ENCODE results near the gene ZNF615.
"Not testable (repeated sequence)": the region's sequence is repeated elsewhere in the genome, so short reads cannot be mapped to it uniquely, and the experiment has no call there.

ZNF615 gene

GRCh38 chr19:52007806-52008557 is at the start of gene ZNF615:
ZNF615 (minus strand) TSS chr19:52008211; CDS start chr19:52003711, 4,500 bp downstream.
- intact Hi-C loops (cut with DNase I), result loop anchor here (2.0 kb wide), 1 partner anchor 21 kb away; the partner anchor contains the start of gene ZNF614

GRCh38 chr19:52056480-52056879 is 48.5 kb upstream of the ZNF615 start:
- DNase-seq; intact Hi-C loops (cut with DNase I): not testable (repeated sequence)

More at GRCh38 chr19:52007806-52008557, at the start of gene ZNF615:
- DNase-seq, result peak; percentile 92 to 98 (median 95)

GRCh38 chr19:52051736-52052135 is 43.7 kb upstream of the ZNF615 start:
- intact Hi-C loops (cut with DNase I); DNase-seq: not testable (repeated sequence)

- peak; percentile 85 to 97 (median 93) for DNase-seq
- intact Hi-C loops (cut with DNase I), result loop anchor here (10.0 kb wide), 1 partner anchor 64 kb away; the partner anchor contains the start of gene ZNF350
Observed at GRCh38 chr19:52048555-52049501, 40.8 kb upstream of the ZNF615 start, which contains the start of gene ZNF432. ZNF432 (minus strand) TSS chr19:52048838; CDS start chr19:52046868, 1,970 bp downstream.

GRCh38 chr19:52039169-52039568 is 31.2 kb upstream of the ZNF615 start:
- no peak for DNase-seq
- intact Hi-C loops (cut with DNase I), result no loop called here

DNA sequence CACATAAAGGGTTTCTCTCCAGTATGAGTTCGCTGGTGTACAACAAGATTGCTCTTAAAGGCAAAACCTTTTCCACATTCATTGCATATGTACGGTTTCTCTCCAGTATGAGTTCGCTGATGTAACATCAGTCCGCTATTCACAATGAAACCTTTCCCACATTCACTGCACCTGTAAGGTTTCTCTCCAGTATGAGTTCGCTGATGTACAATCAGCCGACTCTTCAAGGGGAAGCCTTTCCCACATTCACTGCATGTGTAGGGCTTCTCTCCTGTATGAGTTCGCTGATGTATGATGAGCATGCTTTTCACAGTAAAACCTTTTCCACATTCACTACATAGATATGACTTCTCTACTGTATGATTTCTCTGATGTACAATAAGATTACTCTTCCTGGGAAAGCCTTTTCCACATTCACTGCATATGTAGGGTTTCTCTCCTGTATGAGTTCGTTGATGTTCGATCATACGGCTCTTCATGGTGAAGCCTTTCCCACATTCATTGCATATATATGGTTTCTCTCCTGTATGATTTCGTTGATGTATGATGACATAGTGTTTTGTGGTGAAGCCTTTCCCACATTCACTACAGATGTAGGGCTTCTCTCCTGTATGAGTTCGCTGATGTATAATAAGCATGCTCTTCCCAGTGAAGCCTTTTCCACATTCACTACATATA is 26.2 kb upstream of the ZNF615 start:
- no peak for DNase-seq
- intact Hi-C loops (cut with DNase I), result no loop called here

DNA sequence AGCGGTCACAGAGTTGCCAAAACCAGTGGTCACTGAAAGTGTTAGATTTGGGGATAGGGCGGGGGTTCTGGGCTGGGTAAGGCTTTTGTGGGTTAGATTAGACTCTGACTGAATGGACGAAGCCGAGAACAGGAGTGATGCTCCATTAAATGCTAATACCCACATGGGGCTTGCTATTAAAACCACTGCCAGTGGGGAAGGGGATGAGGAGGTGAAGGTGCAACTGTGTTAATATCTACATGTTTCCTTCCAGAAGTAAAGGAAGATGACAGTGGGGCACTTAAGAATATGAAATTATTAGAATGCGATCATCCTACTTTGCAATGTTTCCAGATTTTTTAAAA is 20.7 kb upstream of the ZNF615 start:
- no peak for DNase-seq
- intact Hi-C loops (cut with DNase I), result loop anchor here (2.0 kb wide), 1 partner anchor 20 kb away; the partner anchor contains the start of gene ZNF615

- intact Hi-C loops (cut with DNase I), result loop anchor here (2.0 kb wide), 1 partner anchor 19 kb away; the partner anchor contains the start of gene ZNF615
- peak; percentile 81 to 95 (median 91) for DNase-seq
Observed at GRCh38 chr19:52028027-52028779, 20.2 kb upstream of the ZNF615 start, which contains the start of gene ZNF614. ZNF614 (minus strand) TSS chr19:52028379; CDS start chr19:52025745, 2,634 bp downstream.

DNA sequence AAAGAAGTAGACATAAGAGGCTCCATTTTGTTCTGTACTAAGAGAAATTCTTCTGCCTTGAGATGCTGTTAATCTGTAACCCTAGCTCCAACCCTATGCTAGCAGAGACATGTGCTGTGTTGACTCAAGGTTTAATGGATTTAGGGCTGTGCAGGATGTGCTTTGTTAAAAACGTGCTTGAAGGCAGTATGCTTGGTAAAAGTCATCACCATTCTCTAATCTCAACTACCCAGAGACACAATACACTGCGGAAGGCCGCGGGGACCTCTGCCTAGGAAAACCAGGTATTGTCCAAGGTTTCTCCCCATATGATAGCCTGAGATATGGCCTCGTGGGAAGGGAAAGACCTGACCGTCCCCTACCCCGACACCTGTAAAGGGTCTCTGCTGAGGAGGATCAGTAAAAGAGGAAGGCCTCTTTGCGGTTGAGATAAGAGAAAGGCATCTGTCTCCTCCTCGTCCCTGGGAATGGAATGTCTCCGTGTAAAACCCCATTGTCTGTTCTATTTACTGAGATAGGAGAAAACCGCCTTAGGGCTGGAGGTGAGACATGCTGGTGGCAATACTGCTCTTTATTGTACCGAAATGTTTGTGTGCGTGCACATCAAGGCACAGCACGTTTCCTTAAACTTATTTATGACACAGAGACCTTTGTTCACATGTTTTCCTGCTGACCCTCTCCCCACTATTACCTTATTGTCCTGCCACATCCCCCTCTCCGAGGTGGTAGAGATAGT is 18.4 kb upstream of the ZNF615 start:
- intact Hi-C loops (cut with DNase I); DNase-seq: not testable (repeated sequence)

GRCh38 chr19:52024478-52024877 is 16.5 kb upstream of the ZNF615 start:
- DNase-seq; intact Hi-C loops (cut with DNase I): not testable (repeated sequence)

GRCh38 chr19:52022193-52022592 is 14.2 kb upstream of the ZNF615 start:
- intact Hi-C loops (cut with DNase I), result no loop called here
- DNase-seq, result no peak

DNA sequence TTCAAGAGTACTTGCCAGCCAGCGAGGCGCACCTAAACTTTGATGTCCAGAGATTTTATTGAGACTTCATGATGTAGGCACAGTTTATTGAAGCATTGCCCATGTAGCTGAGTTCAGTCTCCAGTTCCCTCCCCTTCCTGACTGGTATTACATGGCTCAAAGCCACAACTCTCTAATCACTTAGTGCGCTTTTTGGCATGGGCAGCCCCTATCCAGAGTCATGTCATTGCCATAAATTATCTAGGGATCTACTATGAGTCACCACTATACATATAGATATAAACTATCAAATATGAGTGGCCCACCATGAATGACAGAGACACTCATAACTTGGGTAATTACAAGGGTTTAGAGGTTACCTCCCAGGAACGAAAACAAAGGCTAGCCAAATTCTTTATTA is 12.5 kb upstream of the ZNF615 start:
- intact Hi-C loops (cut with DNase I), result no loop called here

GRCh38 chr19:52010674-52011073 is 2.7 kb upstream of the ZNF615 start:
- intact Hi-C loops (cut with DNase I), result no loop called here
- no peak for DNase-seq

More for the DNA sequence above, 12.5 kb upstream of the ZNF615 start:
- no peak for DNase-seq

DNA sequence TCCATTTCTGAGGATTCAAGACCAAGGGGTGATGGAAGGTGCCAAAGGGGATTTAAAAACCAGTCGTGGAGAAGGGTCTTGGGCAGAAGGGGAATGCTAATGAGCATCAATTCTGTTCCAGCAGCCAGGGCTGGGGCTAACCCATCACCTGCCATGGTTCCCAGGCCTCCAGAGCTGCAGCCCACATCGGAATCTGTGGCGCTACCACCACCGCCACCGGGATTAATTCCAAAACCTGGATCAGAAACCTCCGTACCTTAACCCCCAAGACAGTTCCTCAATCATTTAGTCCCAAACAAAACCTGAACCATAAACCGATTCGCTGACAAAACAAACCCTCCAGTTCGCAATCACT is 583 bp downstream of the ZNF615 start:
- intact Hi-C loops (cut with DNase I), result no loop called here
- DNase-seq, result peak in 26 of 42 donors; percentile 14 to 61 (median 34)

DNA sequence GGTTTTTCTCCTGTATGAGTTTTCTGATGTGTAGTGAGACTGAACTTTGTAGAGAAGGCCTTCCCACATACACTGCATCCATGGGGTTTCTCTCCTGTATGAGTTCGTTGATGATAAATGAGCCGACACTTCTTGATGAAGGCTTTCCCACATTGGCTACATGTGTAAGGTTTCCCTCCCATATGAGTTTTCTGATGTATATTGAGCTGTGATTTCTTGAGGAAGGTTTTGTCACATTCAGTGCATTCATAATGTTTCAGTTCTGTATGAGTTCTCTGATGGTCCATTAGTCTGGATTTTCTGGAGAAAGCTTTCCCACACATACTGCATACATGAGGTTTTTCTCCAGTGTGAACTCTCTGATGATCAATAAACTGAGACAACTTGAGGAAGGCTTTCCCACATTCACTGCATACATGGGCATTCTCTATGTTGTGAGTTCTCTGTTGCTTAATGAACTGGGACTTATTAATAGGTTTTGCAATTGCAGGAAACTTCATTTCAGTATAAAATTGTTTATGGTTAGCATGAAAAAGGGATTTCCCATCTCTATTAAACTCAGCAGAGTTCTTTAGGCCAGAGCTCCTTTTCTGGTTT is 13.9 kb downstream of the ZNF615 start:
- DNase-seq, result no peak
- intact Hi-C loops (cut with DNase I), result no loop called here

GRCh38 chr19:51993422-51993821 is 14.6 kb downstream of the ZNF615 start:
- intact Hi-C loops (cut with DNase I), result no loop called here
- no peak for DNase-seq
